GM12875 (cell line): Measurements from ENCODE around the gene BTRC.
"Not testable (repeated sequence)": the region's sequence is repeated elsewhere in the genome, so short reads cannot be mapped to it uniquely, and the experiment has no call there.

Experiments used
- H3K4me3 ChIP-seq: one replicate; pipeline ENCODE4 v1.5.1; 2011; ENCODE audit warnings: low read depth, low read length, control low read depth
- TF ChIP-seq, protein P1 (sequence below): IDR thresholded peaks from 2 replicates; pipeline ENCODE4 v1.5.1; 2011; ENCODE audit warnings: low read depth, mild to moderate bottlenecking, control low read depth, inconsistent platforms, low read length, moderate library complexity, borderline replicate concordance; ENCODE audit not compliant: insufficient read depth

Gene BTRC

DNA sequence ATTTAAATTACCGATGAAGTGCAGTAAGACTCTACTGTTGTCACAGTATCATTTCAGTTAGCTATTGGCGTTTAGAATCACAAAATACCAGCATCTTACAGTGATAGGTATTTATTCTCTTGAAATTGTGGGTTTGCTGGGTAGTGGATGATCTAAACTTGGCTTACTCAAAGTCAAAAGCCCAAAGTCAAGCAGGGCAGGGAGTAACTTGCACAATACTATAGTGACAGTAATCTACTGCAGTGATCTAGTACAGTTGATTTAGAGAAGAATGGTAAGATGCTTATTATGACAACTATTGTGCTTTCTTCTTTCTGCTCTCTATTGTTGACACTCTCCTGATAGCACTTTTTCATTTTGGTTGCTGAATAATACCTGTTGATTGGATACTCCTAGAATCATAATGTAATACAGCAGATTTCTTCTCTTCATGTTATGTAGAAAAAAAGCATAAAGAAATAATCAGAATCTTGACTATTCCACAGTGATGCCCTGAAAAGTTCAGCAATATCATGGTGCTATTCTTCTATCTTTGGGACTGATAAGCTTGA is 10.0 kb downstream of the BTRC start:
- H3K4me3 ChIP-seq: no peak overlapping the region
- TF ChIP-seq, protein P1, sequence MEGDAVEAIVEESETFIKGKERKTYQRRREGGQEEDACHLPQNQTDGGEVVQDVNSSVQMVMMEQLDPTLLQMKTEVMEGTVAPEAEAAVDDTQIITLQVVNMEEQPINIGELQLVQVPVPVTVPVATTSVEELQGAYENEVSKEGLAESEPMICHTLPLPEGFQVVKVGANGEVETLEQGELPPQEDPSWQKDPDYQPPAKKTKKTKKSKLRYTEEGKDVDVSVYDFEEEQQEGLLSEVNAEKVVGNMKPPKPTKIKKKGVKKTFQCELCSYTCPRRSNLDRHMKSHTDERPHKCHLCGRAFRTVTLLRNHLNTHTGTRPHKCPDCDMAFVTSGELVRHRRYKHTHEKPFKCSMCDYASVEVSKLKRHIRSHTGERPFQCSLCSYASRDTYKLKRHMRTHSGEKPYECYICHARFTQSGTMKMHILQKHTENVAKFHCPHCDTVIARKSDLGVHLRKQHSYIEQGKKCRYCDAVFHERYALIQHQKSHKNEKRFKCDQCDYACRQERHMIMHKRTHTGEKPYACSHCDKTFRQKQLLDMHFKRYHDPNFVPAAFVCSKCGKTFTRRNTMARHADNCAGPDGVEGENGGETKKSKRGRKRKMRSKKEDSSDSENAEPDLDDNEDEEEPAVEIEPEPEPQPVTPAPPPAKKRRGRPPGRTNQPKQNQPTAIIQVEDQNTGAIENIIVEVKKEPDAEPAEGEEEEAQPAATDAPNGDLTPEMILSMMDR: no peak

DNA sequence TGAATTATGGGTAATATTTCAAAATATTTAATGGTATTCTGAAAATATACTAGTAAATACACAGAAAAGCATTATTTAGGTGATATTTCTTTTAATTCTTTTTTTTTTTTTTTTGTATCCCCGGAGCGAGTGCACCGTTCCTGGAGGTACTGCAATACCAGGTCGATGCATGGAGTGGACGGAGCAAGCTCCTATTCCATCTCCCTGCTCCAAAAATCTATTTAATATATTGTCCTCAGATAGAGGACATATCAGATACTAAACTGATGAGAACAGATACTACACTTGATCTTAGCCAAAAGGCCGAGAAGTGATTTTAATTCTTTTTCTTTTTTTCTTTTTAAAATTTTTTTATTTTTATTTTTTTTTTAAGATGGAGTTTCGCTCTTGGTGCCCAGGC is 10.8 kb downstream of the BTRC start:
- TF ChIP-seq, protein P1: no peak
- H3K4me3 ChIP-seq: no peak overlapping the region

DNA sequence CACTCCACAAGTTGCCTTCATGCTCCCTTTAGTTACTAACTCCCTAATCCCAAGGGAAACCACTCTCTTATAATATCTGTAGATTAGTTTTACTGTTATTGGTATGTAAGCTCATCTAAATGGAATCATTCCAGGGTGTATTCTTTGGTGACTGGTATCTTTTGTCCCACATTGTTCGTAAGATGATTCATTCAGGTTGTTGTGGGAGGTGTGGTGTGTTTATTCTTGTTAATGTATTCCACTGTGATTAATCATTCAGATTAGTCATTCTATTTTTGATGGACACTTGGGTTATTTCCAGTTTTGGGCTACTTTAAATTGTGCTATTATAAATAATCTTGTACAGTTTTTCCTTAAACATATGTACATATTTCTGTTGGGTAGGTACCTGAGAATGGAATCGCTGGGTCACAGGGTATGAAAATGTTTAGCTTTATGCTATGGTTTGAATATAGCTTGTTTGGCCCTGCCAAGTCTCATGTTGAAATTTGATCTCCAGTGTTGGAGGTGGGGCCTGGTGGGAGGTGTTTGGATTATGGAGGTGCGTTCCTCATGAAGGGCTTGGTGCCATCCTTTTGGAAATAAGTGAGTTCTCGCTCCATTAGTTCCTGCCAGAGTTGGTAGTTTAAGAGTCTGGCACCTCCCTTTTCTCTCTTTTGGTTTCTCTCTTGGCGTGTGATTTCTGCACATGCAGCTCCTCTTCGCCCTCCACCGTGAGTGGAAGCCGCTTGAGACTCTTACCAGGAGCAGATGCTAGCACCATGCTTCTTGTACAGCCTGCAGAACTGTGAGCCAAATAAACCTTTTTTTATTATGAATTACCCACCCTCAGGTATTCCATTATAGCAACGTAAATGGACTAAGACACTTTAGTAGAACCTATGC is 13.8 kb downstream of the BTRC start:
- TF ChIP-seq, protein P1: no peak
- H3K4me3 ChIP-seq: no peak overlapping the region

DNA sequence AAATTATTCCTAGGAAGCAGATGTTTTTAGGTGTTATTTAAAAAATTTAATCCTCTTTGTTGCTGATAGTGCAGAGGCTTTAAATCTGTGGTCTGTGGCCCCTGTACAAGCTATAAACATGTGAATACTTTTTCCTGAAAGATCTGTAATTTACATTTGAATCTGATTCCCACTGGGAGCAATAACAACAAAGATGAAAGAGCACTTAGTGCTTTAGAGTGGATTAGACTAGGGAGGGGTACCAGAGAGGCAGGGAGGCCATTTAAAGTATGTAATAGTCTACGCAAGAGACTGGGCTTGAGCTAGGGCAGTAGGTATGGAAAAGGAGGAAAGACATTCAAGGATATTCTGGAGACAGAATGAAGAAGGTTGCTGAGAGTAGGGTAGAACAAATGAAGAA is 19.1 kb downstream of the BTRC start:
- no peak overlapping the region for H3K4me3 ChIP-seq
- TF ChIP-seq, protein P1: no peak

DNA sequence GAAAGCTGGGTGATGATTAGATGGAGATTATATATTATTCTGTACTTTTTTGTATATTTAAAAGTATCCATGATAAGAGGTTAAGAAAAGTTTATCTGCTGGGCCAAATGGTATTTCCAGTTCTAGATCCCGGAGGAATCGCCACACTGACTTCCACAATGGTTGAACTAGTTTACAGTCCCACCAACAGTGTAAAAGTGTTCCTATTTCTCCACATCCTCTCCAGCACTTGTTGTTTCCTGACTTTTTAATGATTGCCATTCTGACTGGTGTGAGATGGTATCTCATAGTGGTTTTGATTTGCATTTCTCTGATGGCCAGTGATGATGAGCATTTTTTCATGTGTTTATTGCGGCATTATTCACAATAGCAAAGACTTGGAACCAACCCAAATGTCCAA is 20.0 kb downstream of the BTRC start:
- H3K4me3 ChIP-seq: not testable (repeated sequence)

DNA sequence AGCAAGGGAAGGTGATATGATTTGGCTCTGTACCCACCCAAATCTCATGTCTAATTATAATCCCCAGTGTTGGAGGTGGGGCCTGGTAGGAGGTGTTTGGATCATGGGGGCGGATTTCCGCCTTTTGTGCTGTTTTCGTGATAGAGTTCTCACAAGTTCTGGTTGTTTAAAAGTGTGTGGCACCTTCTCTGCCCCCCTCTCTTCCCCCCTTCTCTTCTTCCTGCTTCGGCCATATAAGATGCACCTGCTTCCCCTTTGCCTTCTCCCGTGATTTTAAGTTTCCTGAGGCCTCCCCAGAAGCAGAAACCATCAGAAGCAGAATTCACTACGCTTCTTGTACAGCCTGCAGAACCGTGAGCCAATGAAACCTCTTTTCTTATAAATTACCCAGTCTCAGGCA is 21.1 kb downstream of the BTRC start:
- no peak overlapping the region for H3K4me3 ChIP-seq
- TF ChIP-seq, protein P1: no peak

DNA sequence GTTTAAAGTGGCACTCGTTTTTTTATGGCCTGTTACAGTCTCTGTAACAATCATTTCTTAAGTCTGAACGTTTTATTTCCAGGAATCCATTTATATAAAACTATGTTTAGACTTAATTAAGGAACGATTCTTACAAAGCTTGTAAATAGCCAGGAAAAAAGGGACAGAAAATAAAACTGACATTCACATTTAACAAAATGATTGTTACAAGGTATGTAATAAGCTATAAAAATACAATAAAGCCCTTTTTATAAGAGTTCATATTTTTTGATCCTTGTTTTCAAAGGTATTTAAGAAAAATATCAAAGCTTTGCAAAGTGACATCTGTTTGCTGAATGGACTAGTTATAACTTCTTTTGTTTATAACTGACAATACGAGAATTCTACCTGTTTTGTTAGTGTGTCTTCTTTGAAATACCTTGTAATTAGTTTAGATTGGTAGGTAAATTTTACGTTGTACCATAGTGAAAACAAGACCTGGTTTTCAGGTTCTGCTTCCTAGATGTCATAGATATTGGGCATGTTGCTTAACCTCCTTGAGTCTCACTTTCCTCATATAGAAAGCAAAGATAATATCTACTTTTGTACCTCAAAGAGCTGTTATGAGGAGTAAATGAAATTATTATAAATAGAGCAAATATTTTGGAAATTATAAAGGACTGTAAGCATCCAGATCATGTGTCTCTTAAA is 25.8 kb downstream of the BTRC start:
- H3K4me3 ChIP-seq: no peak overlapping the region
- TF ChIP-seq, protein P1: no peak
